ENCODE results near the gene GPSM3. TPM values are rescaled to one million over a fixed set of nuclear protein-coding genes. Genes with fewer than 3 reads are reported as not detected.

Gene GPSM3
- total and polyA plus RNA-seq, 2 of the 13 experiments (the other 11 are each of a cell fraction or from before 2014, with no cell fraction given) = 0.18 to 6.2 TPM

- TF ChIP-seq PRDM15 (CRISPR knock-in tag; IDR thresholded peaks at IDR 0.05) (no peak), RAD51 (IDR thresholded peaks at IDR 0.05; ENCODE audit: borderline replicate concordance) (no peak), CREB1 (IDR thresholded peaks at IDR 0.05) (peak; percentile 82), CREB1 (CRISPR knock-in tag; IDR thresholded peaks at IDR 0.05) (peak; percentile 84), ZNF720 (CRISPR knock-in tag; IDR thresholded peaks at IDR 0.05) (no peak), MTF1 (CRISPR knock-in tag; IDR thresholded peaks at IDR 0.05) (no peak), ZNF350 (CRISPR knock-in tag; IDR thresholded peaks at IDR 0.05; ENCODE audit: borderline replicate concordance, low read depth) (no peak), TRIM24 (CRISPR knock-in tag; IDR thresholded peaks at IDR 0.05) (no peak), SRSF9 (IDR thresholded peaks at IDR 0.05; ENCODE audit: borderline replicate concordance, insufficient read depth, low read depth, low read length, poor library complexity, severe bottlenecking) (no peak), FOSL2 (CRISPR knock-in tag; IDR thresholded peaks at IDR 0.05) (no peak), BATF2 (CRISPR knock-in tag; IDR thresholded peaks at IDR 0.05) (no peak), ZSCAN30 (CRISPR knock-in tag; IDR thresholded peaks at IDR 0.05) (no peak), ESRRA (CRISPR knock-in tag; IDR thresholded peaks at IDR 0.05; ENCODE audit: low read depth) (no peak), HNF1B (CRISPR knock-in tag; IDR thresholded peaks at IDR 0.05) (peak; percentile 46), ZNF879 (CRISPR knock-in tag; IDR thresholded peaks at IDR 0.05) (no peak), BRD4 (CRISPR knock-in tag; IDR thresholded peaks at IDR 0.05) (no peak), ZBTB1 (CRISPR knock-in tag; IDR thresholded peaks at IDR 0.05; ENCODE audit: borderline replicate concordance) (no peak), ZNF503 (CRISPR knock-in tag; IDR thresholded peaks at IDR 0.05) (no peak), SIX4 (CRISPR knock-in tag; IDR thresholded peaks at IDR 0.05) (no peak), GATAD1 (CRISPR knock-in tag; IDR thresholded peaks at IDR 0.05) (peak; percentile 1; the same call in 1 of the 2 replicates)
Observed at GRCh38 chr6:32177183-32177787, 15.2 kb downstream of the GPSM3 start (continued).
